IPS-NIHi7 (cell line): ENCODE data around the gene DNMT1.
"Not testable (repeated sequence)": the region's sequence is repeated elsewhere in the genome, so short reads cannot be mapped to it uniquely, and the experiment has no call there.

Source experiments
- DNase-seq: peaks from one replicate; pipeline ENCODE4 v3.0.0; 2012; ENCODE audit warnings: mixed read lengths; ENCODE audit errors: extremely low spot score

DNMT1 gene

DNA sequence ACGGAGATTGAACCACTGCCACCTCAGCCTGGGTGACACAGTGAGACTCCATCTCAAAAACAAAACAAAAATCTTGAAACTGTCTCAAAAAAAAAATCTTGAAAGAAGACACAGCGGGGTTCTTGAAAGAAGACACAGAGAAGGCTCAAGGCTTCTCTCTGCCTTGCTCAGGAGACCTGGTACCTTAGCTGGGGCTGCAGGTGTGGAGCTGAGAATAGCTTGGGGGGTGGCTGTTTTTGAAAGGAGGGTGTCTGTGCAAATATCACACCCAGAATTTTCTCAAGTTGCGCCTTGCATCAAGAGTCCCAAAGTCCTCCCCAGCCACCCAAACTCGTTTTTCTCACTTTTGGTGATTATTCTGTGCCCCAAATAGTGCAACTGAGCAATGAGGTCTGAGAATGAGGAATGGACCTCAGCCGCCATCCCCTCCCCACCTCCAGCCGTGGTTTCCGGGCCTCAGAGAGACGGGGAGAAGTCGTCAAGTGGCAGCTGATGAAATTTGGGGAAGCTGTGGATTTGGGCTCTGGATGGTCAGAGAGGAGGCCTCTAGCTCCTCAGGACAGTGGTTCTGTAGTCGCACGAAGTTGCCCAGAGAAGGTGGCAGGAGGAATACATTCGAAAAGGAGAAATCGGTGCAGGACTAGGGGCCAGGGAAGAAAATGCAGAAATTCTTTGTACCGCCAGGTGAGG is 27.6 kb upstream of the DNMT1 start:
- no peak for DNase-seq

- no peak for DNase-seq
Observed at GRCh38 chr19:10220695-10221094, 25.9 kb upstream of the DNMT1 start.

- peak; percentile 48 for DNase-seq
Observed at GRCh38 chr19:10219678-10220077, 24.9 kb upstream of the DNMT1 start.

DNA sequence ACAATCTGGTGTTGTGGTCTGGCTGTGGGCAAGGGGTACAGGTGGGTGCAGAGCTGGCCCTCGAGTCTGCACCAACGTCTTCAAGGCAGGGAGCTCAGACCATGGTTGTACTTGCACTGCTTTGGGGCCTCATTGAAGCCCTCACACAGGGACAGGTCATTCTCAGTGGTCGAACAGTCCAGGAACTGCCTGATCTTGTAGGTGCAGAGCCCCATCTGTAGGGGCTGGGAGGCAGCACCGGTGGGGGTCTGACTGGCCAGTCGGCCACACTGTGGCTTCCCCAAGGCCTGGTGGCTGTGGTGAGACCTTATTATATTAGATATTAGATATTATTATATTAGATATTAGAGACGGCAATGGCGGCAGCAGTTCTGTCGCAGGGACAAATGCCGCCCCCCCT is 22.3 kb upstream of the DNMT1 start:
- DNase-seq = no peak

DNA sequence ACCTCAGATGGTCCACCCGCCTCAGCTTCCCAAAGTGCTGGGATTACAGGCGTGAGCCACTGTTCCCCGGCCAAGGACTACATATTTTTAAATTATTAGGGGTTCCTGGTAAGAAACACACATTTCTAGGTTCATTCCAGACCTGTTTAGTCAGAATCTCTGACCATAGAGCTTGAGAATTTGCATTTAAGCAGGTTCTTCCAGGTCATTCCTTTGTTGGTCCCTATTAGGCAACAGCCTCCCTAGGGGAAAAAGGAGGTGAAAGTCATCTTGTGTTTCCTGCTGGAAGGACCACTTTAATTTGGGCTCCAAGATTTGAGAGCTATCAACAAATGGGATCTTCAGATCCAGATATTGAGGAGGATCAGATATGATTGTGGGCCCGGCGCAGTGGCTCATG is 20.0 kb upstream of the DNMT1 start:
- no peak for DNase-seq

- DNase-seq = no peak
Observed at GRCh38 chr19:10211691-10212090, 16.9 kb upstream of the DNMT1 start.

DNA sequence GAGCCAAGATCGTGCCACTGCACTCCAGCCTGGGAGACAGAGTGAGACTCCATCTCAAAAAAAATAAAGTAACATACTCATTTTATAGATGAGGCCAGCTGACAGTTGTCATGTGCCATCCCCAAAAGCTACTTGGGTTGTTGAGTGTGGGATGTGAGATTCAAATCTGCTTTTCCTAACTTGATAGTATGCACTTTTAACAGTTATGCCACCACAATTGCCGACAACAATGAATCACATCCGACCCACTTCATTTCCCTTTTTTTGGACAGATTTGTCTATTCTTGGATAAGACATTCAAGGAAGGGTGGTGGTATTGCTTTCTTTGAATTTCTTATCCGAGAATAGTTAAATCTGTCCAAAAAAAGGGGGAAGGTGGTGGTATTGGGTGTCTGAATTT is 16.3 kb upstream of the DNMT1 start:
- no peak for DNase-seq

- no peak for DNase-seq
Observed at GRCh38 chr19:10209315-10209714, 14.6 kb upstream of the DNMT1 start.

GRCh38 chr19:10207026-10207425 is 12.3 kb upstream of the DNMT1 start:
- no peak for DNase-seq

DNA sequence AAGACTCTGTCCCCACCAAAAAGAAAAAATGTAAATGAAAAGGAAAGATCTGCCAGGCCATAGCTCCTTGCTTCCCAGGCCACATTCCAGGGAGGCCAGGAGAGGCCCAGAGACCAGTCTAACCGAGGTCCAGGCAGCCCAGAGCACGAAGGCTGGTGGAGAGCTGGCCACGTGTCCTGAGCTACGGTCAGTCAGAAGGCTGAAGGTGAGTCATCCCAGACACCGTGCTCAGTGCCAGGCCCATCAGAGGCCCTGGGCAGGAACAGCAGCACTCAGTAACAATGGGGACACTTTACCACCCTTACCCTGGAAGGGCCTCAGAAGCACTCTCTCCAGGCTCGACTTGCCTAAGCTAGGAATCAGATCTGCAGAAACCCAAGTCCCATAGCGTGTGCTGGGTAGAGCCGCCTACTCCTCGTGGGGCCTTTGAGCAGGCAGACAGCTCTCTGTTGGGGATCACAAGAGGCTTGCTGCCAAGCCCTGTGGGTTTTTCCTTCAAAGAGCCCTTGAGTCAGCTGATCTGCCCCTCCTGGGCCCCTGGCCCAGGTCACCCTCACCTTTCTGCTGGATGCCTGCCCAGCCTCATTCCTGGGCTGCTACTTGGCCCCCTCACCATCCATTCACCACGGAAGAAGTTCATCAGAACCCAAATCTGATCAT is 11.6 kb upstream of the DNMT1 start:
- DNase-seq = no peak

DNA sequence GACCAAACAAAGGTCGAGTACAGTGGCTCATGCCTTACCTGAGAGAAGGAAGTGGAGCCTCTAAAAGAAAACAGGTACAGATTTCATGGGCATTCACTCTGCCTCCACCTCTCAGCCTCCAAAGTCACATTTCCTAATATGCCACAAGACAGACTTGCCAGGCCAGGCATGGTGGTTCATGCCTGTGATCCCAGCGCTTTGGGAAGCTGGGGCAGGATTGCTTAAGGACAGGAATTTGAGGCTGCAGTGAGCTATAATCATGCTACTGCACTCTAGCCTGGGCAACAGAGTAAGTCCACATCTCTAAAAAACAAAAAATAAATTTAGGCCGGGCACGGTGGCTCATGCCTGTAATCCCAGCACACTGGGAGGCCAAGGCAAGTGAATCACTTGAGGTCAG is 10.9 kb upstream of the DNMT1 start:
- no peak for DNase-seq

DNA sequence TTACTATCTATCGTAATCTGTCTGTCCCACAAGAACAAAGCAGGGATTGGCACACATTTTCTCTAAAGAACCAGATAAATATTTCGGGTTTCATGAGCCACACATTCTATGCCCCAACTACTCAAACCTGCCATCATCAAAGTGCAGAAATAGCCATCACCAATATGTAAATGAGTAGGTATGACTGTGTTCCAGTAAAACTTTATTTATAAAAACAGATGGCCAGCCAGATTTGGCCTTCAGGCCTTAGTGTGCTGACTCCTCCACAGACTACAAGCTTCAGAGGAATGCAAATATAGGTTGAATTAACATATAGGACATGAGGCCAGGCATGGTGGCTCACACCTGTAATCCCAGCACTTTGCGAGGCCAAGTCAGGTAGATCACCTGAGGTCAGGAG is 8.9 kb upstream of the DNMT1 start:
- no peak for DNase-seq

GRCh38 chr19:10201176-10201575 is 6.4 kb upstream of the DNMT1 start:
- no peak for DNase-seq

- not testable (repeated sequence) for DNase-seq
Observed at GRCh38 chr19:10200101-10200500, 5.3 kb upstream of the DNMT1 start.

DNA sequence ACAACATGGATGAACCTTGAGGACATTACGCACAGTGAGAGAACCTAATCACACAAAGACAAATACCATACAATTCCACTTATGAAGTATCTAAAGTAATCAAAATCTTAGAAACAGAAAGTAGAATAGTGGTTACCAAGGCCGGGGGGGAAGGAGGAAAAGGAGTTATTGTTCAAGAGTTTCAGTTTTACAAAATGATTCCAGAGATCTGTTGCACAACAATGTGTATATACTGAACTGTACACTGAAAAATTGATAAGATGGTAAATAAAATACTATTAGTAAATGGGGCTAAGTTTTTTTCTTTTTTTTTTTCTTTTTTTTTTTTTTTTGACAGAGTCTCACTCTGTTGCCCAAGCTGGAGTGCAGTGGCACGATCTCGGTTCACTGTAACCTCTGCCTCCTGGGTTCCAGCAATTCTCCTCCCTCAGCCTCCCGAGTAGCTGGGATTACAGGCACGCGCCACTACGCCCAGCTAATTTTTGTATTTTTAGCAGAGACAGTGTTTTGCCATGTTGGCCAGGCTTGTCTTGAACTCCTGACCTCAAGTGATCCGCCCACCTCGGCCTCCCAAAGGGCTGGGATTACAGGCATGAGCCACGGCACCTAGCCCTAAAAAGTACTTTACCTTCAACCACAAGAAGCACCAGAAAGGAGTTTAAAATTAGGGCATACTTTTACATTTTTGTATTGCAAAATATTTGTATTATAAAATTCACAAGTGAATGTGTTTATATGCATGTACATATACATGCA is 4.3 kb upstream of the DNMT1 start:
- DNase-seq = not testable (repeated sequence)

- no peak for DNase-seq
Observed at GRCh38 chr19:10195199-10195519, 406 bp upstream of the DNMT1 start.

- peak; percentile 56 for DNase-seq
Observed at GRCh38 chr19:10193790-10194499, 808 bp downstream of the DNMT1 start.

- no peak for DNase-seq
Observed at GRCh38 chr19:10192922-10193321, 1.8 kb downstream of the DNMT1 start.

GRCh38 chr19:10191347-10191746 is 3.4 kb downstream of the DNMT1 start:
- DNase-seq = no peak

- DNase-seq = no peak
Observed at GRCh38 chr19:10190026-10190425, 4.7 kb downstream of the DNMT1 start.

GRCh38 chr19:10189616-10190015 is 5.1 kb downstream of the DNMT1 start:
- DNase-seq = no peak

DNA sequence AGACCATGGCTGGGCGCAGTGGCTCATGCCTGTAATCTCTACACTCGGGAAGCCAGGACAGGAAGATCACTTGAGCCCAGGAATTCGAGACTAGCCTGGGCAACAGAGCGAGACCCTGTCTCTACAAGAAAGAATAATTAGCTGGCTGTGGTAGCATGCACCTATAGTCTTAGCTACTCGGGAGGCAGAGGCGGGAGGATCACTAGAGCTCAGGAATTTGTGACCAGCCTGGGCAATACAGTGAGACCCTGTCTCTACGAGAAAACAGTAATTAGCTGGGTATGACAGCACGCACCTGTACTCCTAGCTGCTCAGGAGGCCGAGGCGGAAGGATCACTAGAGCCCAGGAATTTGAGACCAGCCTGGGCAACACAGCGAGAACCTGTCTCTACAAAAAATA is 7.4 kb downstream of the DNMT1 start:
- no peak for DNase-seq

GRCh38 chr19:10184636-10185035 is 10.1 kb downstream of the DNMT1 start:
- no peak for DNase-seq
